ENCODE data around the gene CISH.

The CISH gene

DNA sequence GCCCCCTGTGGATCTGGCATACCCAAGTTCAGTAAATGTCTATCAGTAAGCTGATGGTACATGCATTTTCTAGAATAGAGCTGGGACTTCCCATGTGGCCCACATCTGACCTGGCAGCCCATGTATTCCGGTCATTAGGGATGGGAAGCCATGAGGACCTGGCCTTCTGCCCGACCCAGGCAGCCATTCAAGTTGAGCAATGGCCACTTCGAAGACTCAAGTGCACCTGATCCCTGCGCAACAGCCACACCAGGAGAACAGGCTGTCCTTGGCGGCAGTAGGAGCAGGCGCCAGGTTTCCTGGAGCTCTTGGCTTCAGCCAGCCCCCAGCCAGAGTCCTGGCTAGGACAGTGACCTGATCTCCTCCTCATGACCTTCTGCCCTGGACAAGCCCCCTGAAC, 27.7 kb downstream of the CISH start:
- no peaks in the 10 kb centered on the region for H3K4me1 ChIP-seq (ENCODE audit: control insufficient read depth, insufficient read depth, low read depth, low read length)
- no peak overlapping the region for H2AFZ ChIP-seq (ENCODE audit: low read depth, low read length)
- 88% methylated on average over 6 of the region's 6 CpGs for WGBS
- no peak for DNase-seq
- H4K8ac ChIP-seq (ENCODE audit: low read length) = no peak overlapping the region
- no peaks in the 10 kb centered on the region for H3K27me3 ChIP-seq (ENCODE audit: control insufficient read depth in 1 of 2, insufficient read depth in 1 of 2, low read length in 2 of 2)
- no peaks in the 10 kb centered on the region for H3K9me3 ChIP-seq (ENCODE audit: control insufficient read depth, low read length)
- H2BK15ac ChIP-seq (ENCODE audit: low read depth, poor library complexity, severe bottlenecking) = no peak overlapping the region
- H4K91ac ChIP-seq (ENCODE audit: low read length) = no peak overlapping the region
- H3K18ac ChIP-seq (ENCODE audit: low read depth in 1 of 2, low read length in 2 of 2) = no peak overlapping the region
- no peak overlapping the region for H3K4ac ChIP-seq (ENCODE audit: low read depth in 1 of 2, low read length in 2 of 2)
- no peak overlapping the region for H2BK120ac ChIP-seq (ENCODE audit: low read depth, low read length)
- H3K4me3 ChIP-seq (ENCODE audit: insufficient read depth in 1 of 2, low read depth in 1 of 2, low read length in 2 of 2) = no peak overlapping the region
- no peak overlapping the region for H3K4me2 ChIP-seq (ENCODE audit: low read length, poor library complexity, severe bottlenecking)
- no peak overlapping the region for H3K27ac ChIP-seq (ENCODE audit: low read length, poor library complexity, severe bottlenecking)
- H3K79me1 ChIP-seq (replicated peaks; ENCODE audit: low read length, poor library complexity, severe bottlenecking) = no peaks in the 10 kb centered on the region
- H3K14ac ChIP-seq (ENCODE audit: low read length in 2 of 2) = no peak overlapping the region
- no peak overlapping the region for H3K23ac ChIP-seq (ENCODE audit: low read length in 2 of 2)
- no peak overlapping the region for H2BK12ac ChIP-seq (ENCODE audit: low read length in 2 of 2)
- no peak overlapping the region for H2AK5ac ChIP-seq (ENCODE audit: low read length, severe bottlenecking)
- no peak overlapping the region for H2BK5ac ChIP-seq (ENCODE audit: low read depth, low read length, poor library complexity, severe bottlenecking)
- H3K9ac ChIP-seq (ENCODE audit: low read length) = no peak overlapping the region
- H3K36me3 ChIP-seq (ENCODE audit: control insufficient read depth in 1 of 2, insufficient read depth in 2 of 2, low read depth in 1 of 2, low read length in 2 of 2) = peaks cover 24 to 36% of the 10 kb centered on the region in 2 experiments

DNA sequence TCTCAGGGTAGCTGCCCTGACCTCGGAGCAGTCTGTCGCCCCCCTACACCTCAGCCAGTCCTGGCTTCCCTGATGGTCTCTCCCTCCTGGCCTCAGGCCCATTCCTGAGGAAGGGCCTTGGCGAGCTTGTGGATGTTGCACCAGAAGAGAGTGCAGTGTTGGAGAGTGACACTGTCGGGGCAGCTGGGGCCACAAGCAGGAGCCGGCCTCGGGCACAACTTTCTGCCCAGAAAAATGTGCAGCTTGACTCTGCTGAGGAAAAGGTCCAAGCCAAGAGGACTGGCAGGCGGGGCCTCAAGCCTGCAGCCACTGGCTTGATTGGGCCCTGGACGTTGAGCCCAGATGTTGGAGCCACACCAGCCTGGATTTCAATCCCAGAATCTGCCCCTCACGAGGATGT, 29.5 kb downstream of the CISH start:
- H3K9me3 ChIP-seq (ENCODE audit: control insufficient read depth, low read length) = no peaks in the 10 kb centered on the region
- H2BK15ac ChIP-seq (ENCODE audit: low read depth, poor library complexity, severe bottlenecking) = no peak overlapping the region
- H3K9ac ChIP-seq (ENCODE audit: low read length) = no peak overlapping the region
- DNase-seq = no peak
- H3K27ac ChIP-seq (ENCODE audit: low read length, poor library complexity, severe bottlenecking) = no peak overlapping the region
- no peak overlapping the region for H2BK12ac ChIP-seq (ENCODE audit: low read length in 2 of 2)
- peaks cover 42 to 53% of the 10 kb centered on the region in 2 experiments for H3K36me3 ChIP-seq (ENCODE audit: control insufficient read depth in 1 of 2, insufficient read depth in 2 of 2, low read depth in 1 of 2, low read length in 2 of 2)
- no peak overlapping the region for H3K18ac ChIP-seq (ENCODE audit: low read depth in 1 of 2, low read length in 2 of 2)
- H3K79me1 ChIP-seq (replicated peaks; ENCODE audit: low read length, poor library complexity, severe bottlenecking) = no peaks in the 10 kb centered on the region
- WGBS = 85% methylated on average over 8 of the region's 9 CpGs
- H3K4me2 ChIP-seq (ENCODE audit: low read length, poor library complexity, severe bottlenecking) = no peak overlapping the region
- no peak overlapping the region for H4K91ac ChIP-seq (ENCODE audit: low read length)
- no peaks in the 10 kb centered on the region for H3K27me3 ChIP-seq (ENCODE audit: control insufficient read depth in 1 of 2, insufficient read depth in 1 of 2, low read length in 2 of 2)
- H3K23ac ChIP-seq (ENCODE audit: low read length in 2 of 2) = no peak overlapping the region
- no peak overlapping the region for H4K8ac ChIP-seq (ENCODE audit: low read length)
- no peak overlapping the region for H2BK120ac ChIP-seq (ENCODE audit: low read depth, low read length)
- H2AFZ ChIP-seq (ENCODE audit: low read depth, low read length) = no peak overlapping the region
- H3K4me3 ChIP-seq (ENCODE audit: insufficient read depth in 1 of 2, low read depth in 1 of 2, low read length in 2 of 2) = no peak overlapping the region
- no peaks in the 10 kb centered on the region for H3K4me1 ChIP-seq (ENCODE audit: control insufficient read depth, insufficient read depth, low read depth, low read length)
- no peak overlapping the region for H3K14ac ChIP-seq (ENCODE audit: low read length in 2 of 2)
- H2AK5ac ChIP-seq (ENCODE audit: low read length, severe bottlenecking) = no peak overlapping the region
- no peak overlapping the region for H2BK5ac ChIP-seq (ENCODE audit: low read depth, low read length, poor library complexity, severe bottlenecking)
- H3K4ac ChIP-seq (ENCODE audit: low read depth in 1 of 2, low read length in 2 of 2) = no peak overlapping the region

GRCh38 chr3:50581459-50581842, 30.1 kb downstream of the CISH start:
- H3K27ac ChIP-seq (ENCODE audit: low read length, poor library complexity, severe bottlenecking) = no peak overlapping the region
- no peak overlapping the region for H3K4me3 ChIP-seq (ENCODE audit: insufficient read depth in 1 of 2, low read depth in 1 of 2, low read length in 2 of 2)
- no peak overlapping the region for H3K23ac ChIP-seq (ENCODE audit: low read length in 2 of 2)
- H3K36me3 ChIP-seq (ENCODE audit: control insufficient read depth in 1 of 2, insufficient read depth in 2 of 2, low read depth in 1 of 2, low read length in 2 of 2) = peaks cover 47 to 58% of the 10 kb centered on the region in 2 experiments
- no peak overlapping the region for H2BK5ac ChIP-seq (ENCODE audit: low read depth, low read length, poor library complexity, severe bottlenecking)
- DNase-seq = no peak
- no peaks in the 10 kb centered on the region for H3K79me1 ChIP-seq (replicated peaks; ENCODE audit: low read length, poor library complexity, severe bottlenecking)
- no peak overlapping the region for H3K4ac ChIP-seq (ENCODE audit: low read depth in 1 of 2, low read length in 2 of 2)
- H3K9ac ChIP-seq (ENCODE audit: low read length) = no peak overlapping the region
- no peak overlapping the region for H3K14ac ChIP-seq (ENCODE audit: low read length in 2 of 2)
- no peaks in the 10 kb centered on the region for H3K27me3 ChIP-seq (ENCODE audit: control insufficient read depth in 1 of 2, insufficient read depth in 1 of 2, low read length in 2 of 2)
- H3K18ac ChIP-seq (ENCODE audit: low read depth in 1 of 2, low read length in 2 of 2) = no peak overlapping the region
- H3K9me3 ChIP-seq (ENCODE audit: control insufficient read depth, low read length) = no peaks in the 10 kb centered on the region
- H2AFZ ChIP-seq (ENCODE audit: low read depth, low read length) = no peak overlapping the region
- H4K91ac ChIP-seq (ENCODE audit: low read length) = no peak overlapping the region
- no peak overlapping the region for H2AK5ac ChIP-seq (ENCODE audit: low read length, severe bottlenecking)
- no peak overlapping the region for H2BK120ac ChIP-seq (ENCODE audit: low read depth, low read length)
- no peak overlapping the region for H2BK15ac ChIP-seq (ENCODE audit: low read depth, poor library complexity, severe bottlenecking)
- no peaks in the 10 kb centered on the region for H3K4me1 ChIP-seq (ENCODE audit: control insufficient read depth, insufficient read depth, low read depth, low read length)
- no peak overlapping the region for H3K4me2 ChIP-seq (ENCODE audit: low read length, poor library complexity, severe bottlenecking)
- WGBS = 96% methylated on average over 2 of the region's 2 CpGs
- H4K8ac ChIP-seq (ENCODE audit: low read length) = no peak overlapping the region
- no peak overlapping the region for H2BK12ac ChIP-seq (ENCODE audit: low read length in 2 of 2)

GRCh38 chr3:50580683-50581458, 30.7 kb downstream of the CISH start:
- 95% methylated on average over 9 of the region's 9 CpGs for WGBS
- no peak overlapping the region for H3K4ac ChIP-seq (ENCODE audit: low read depth in 1 of 2, low read length in 2 of 2)
- no peak overlapping the region for H2BK12ac ChIP-seq (ENCODE audit: low read length in 2 of 2)
- no peaks in the 10 kb centered on the region for H3K79me1 ChIP-seq (replicated peaks; ENCODE audit: low read length, poor library complexity, severe bottlenecking)
- no peaks in the 10 kb centered on the region for H3K4me1 ChIP-seq (ENCODE audit: control insufficient read depth, insufficient read depth, low read depth, low read length)
- no peak overlapping the region for H3K27ac ChIP-seq (ENCODE audit: low read length, poor library complexity, severe bottlenecking)
- H2BK120ac ChIP-seq (ENCODE audit: low read depth, low read length) = no peak overlapping the region
- no peak for DNase-seq
- no peak overlapping the region for H3K4me3 ChIP-seq (ENCODE audit: insufficient read depth in 1 of 2, low read depth in 1 of 2, low read length in 2 of 2)
- no peak overlapping the region for H2BK15ac ChIP-seq (ENCODE audit: low read depth, poor library complexity, severe bottlenecking)
- H4K91ac ChIP-seq (ENCODE audit: low read length) = no peak overlapping the region
- no peak overlapping the region for H3K18ac ChIP-seq (ENCODE audit: low read depth in 1 of 2, low read length in 2 of 2)
- no peak overlapping the region for H3K14ac ChIP-seq (ENCODE audit: low read length in 2 of 2)
- no peak overlapping the region for H4K8ac ChIP-seq (ENCODE audit: low read length)
- H3K9me3 ChIP-seq (ENCODE audit: control insufficient read depth, low read length) = no peaks in the 10 kb centered on the region
- no peak overlapping the region for H2AFZ ChIP-seq (ENCODE audit: low read depth, low read length)
- H3K36me3 ChIP-seq (ENCODE audit: control insufficient read depth in 1 of 2, insufficient read depth in 2 of 2, low read depth in 1 of 2, low read length in 2 of 2) = peaks cover 47 to 58% of the 10 kb centered on the region in 2 experiments
- H2BK5ac ChIP-seq (ENCODE audit: low read depth, low read length, poor library complexity, severe bottlenecking) = no peak overlapping the region
- no peak overlapping the region for H2AK5ac ChIP-seq (ENCODE audit: low read length, severe bottlenecking)
- H3K4me2 ChIP-seq (ENCODE audit: low read length, poor library complexity, severe bottlenecking) = no peak overlapping the region
- H3K27me3 ChIP-seq (ENCODE audit: control insufficient read depth in 1 of 2, insufficient read depth in 1 of 2, low read length in 2 of 2) = no peaks in the 10 kb centered on the region
- no peak overlapping the region for H3K23ac ChIP-seq (ENCODE audit: low read length in 2 of 2)
- H3K9ac ChIP-seq (ENCODE audit: low read length) = no peak overlapping the region

All from mesenchymal stem cell (in vitro differentiated cells and primary cell).